Liver (tissue), 9 donors: ENCODE results near the gene MAP2K4. TPM values are rescaled to one million over a fixed set of nuclear protein-coding genes. Genes with fewer than 3 reads are reported as not detected.

ENCODE experiments used
- DNase-seq: peaks from one replicate; pipeline ENCODE4 v3.0.0-alpha.2; 2017; ENCODE audit warnings: low spot score
- H3K27ac ChIP-seq, 2 donors: one replicate each; pipeline ENCODE4 v1.7.0; 2013; ENCODE audit warnings: inconsistent platforms in 2 of 2, low read length in 2 of 2, control low read depth in 1 of 2, low read depth in 1 of 2, mild to moderate bottlenecking in 1 of 2
- H3K27me3 ChIP-seq, 4 donors: one replicate each; pipeline versions ENCODE4 v1.6.1 to v1.7.0; 2013; ENCODE audit warnings: low read length in 3 of 4, inconsistent platforms in 1 of 4, mild to moderate bottlenecking in 1 of 4, moderate library complexity in 1 of 4; ENCODE audit not compliant: control insufficient read depth in 4 of 4, insufficient read depth in 4 of 4
- H3K36me3 ChIP-seq, 4 donors: one replicate each; pipeline versions ENCODE4 v1.6.1 to v1.7.0; 2013; ENCODE audit warnings: low read length in 3 of 4, mild to moderate bottlenecking in 3 of 4, low read depth in 1 of 4, moderate library complexity in 1 of 4; ENCODE audit not compliant: control insufficient read depth in 4 of 4, insufficient read depth in 3 of 4
- H3K4me1 ChIP-seq, 4 donors: one replicate each; pipeline versions ENCODE4 v1.6.1 to v1.7.0; 2013; ENCODE audit warnings: low read length in 3 of 4, mild to moderate bottlenecking in 3 of 4, moderate library complexity in 1 of 4; ENCODE audit not compliant: control insufficient read depth in 4 of 4, insufficient read depth in 4 of 4
- H3K4me3 ChIP-seq, 3 donors: one replicate each; pipeline versions ENCODE4 v1.6.1 to v1.7.0; 2013; ENCODE audit warnings: low read length in 3 of 3, control low read depth in 1 of 3, low read depth in 1 of 3, mild to moderate bottlenecking in 1 of 3
- H3K9ac ChIP-seq, 2 donors: one replicate each; pipeline ENCODE4 v1.7.0; 2013; ENCODE audit warnings: low read length in 2 of 2, mild to moderate bottlenecking in 2 of 2, moderate library complexity in 2 of 2, control low read depth in 1 of 2, low read depth in 1 of 2
- H3K9me3 ChIP-seq, 4 donors: one replicate each; pipeline versions ENCODE4 v1.6.1 to v1.7.0; 2013; ENCODE audit warnings: low read length in 3 of 4; ENCODE audit not compliant: control insufficient read depth in 4 of 4
- ATF3 ChIP-seq: IDR thresholded peaks from 2 replicates; pipeline ENCODE4 v1.6.1; 2016; ENCODE audit warnings: antibody characterized with exemption
- CTCF ChIP-seq: fragments of 150-350 bp; IDR thresholded peaks from 2 replicates; pipeline ENCODE4 v1.5.1; 2017; ENCODE audit warnings: improper control_type of control experiment, low read depth, low read length; ENCODE audit not compliant: missing input control
- EGR1 ChIP-seq, 2 donors: IDR thresholded peaks; 2 replicates each; pipeline ENCODE4 v1.6.1; 2016 to 2018; ENCODE audit warnings: antibody characterized with exemption in 2 of 2, low read depth in 2 of 2
- FOXA2 ChIP-seq: IDR thresholded peaks from 2 replicates; pipeline ENCODE4 v1.6.1; 2016; ENCODE audit warnings: antibody characterized with exemption
- GABPA ChIP-seq, 2 donors: IDR thresholded peaks in 1 of 2; conservative IDR thresholded peaks in 1 of 2; 2 replicates each; pipeline ENCODE4 v1.6.1; 2016; ENCODE audit warnings: antibody characterized with exemption in 2 of 2, mild to moderate bottlenecking in 1 of 2, moderate library complexity in 1 of 2
- HNF4A ChIP-seq, 2 donors: conservative IDR thresholded peaks; 2 replicates each; pipeline ENCODE4 v1.6.1; 2016; ENCODE audit warnings: antibody characterized with exemption in 2 of 2, mild to moderate bottlenecking in 2 of 2
- JUND ChIP-seq, 2 donors: IDR thresholded peaks; 2 replicates each; pipeline ENCODE4 v1.6.1; 2016; ENCODE audit warnings: antibody characterized with exemption in 2 of 2
- NR2F2 ChIP-seq: IDR thresholded peaks from 2 replicates; pipeline ENCODE4 v1.6.1; 2016; ENCODE audit warnings: antibody characterized with exemption
- RAD21 ChIP-seq, 2 donors: IDR thresholded peaks; 2 replicates each; pipeline ENCODE4 v1.6.1; 2016; ENCODE audit warnings: antibody characterized with exemption in 2 of 2, mild to moderate bottlenecking in 2 of 2
- REST ChIP-seq: IDR thresholded peaks from 2 replicates; pipeline ENCODE4 v1.6.1; 2016; ENCODE audit warnings: antibody characterized with exemption, mild to moderate bottlenecking
- RXRA ChIP-seq, 2 donors: IDR thresholded peaks; 2 replicates each; pipeline ENCODE4 v1.6.1; 2017 to 2018; ENCODE audit warnings: antibody characterized with exemption in 2 of 2, mild to moderate bottlenecking in 1 of 2
- SP1 ChIP-seq: IDR thresholded peaks from 2 replicates; pipeline ENCODE4 v1.6.1; 2018; ENCODE audit warnings: antibody characterized with exemption, mild to moderate bottlenecking
- YY1 ChIP-seq: IDR thresholded peaks from 2 replicates; pipeline ENCODE4 v1.6.1; 2016; ENCODE audit warnings: antibody characterized with exemption, mild to moderate bottlenecking
- ZBTB33 ChIP-seq: IDR thresholded peaks from 2 replicates; pipeline ENCODE4 v1.6.1; 2016; ENCODE audit warnings: antibody characterized with exemption
- WGBS: extraction: QIAGEN DNeasy Blood & Tissue Kit; methylation state at CpG from one replicate; pipeline ENCODE4 v1.1.7; 2013; 5-methylcytosine and 5-hydroxymethylcytosine counted together
- polyA plus RNA-seq, 2 donors: library from polyadenylated mRNA; stranded (reverse) in 1 of 2; unstranded in 1 of 2; fragments of 200-250 nt in 1 of 2; fragments of >200 nt in 1 of 2; fragmentation: Nextera tagmentation in 1 of 2; extraction: Ambion mirVana in 1 of 2; gene quantifications; one replicate each; pipeline versions ENCODE4 v1.2.1 to v1.2.3, GENCODE V29; 2013 to 2015
- total RNA-seq, 2 donors: library from RNA; depleted of rRNA; stranded (reverse); fragments of >200 nt; gene quantifications; one replicate each; pipeline ENCODE4 v1.2.3, GENCODE V29; 2014
- donor health status: healthy.
- donor health status: healthy.
- donor health status: healthy.
- donor health status: healthy.
- donor health status: healthy.

The MAP2K4 gene
- total and polyA plus RNA-seq, 4 donors = 9.2 to 23.8 (median 14.7) TPM

- no peak overlapping the region for H3K9ac ChIP-seq
- no peaks in the 10 kb centered on the region for H3K27me3 ChIP-seq
- TF ChIP-seq RXRA (IDR thresholded peaks at IDR 0.05) (no peak), ZBTB33 (no peak)
- no peak for DNase-seq
- H3K9me3 ChIP-seq = no peaks in the 10 kb centered on the region
- 88% methylated on average over 1 of the region's 1 CpG for WGBS
- H3K27ac ChIP-seq = no peak overlapping the region
- H3K36me3 ChIP-seq = no peaks in the 10 kb centered on the region
- H3K4me1 ChIP-seq = peaks cover 6 to 21% (median 17%) of the 10 kb centered on the region in 4 donors
- H3K4me3 ChIP-seq = no peak overlapping the region
These were observed 7.0 kb downstream of the MAP2K4 start for GRCh38 chr17:12027658-12028057.

- Histone ChIP-seq H3K27ac (no peak overlapping the region), H3K27me3 (no peaks in the 10 kb centered on the region), H3K9me3 (no peaks in the 10 kb centered on the region), H3K36me3 (no peaks in the 10 kb centered on the region), H3K4me3 (no peak overlapping the region), H3K4me1 (peaks cover 4 to 19% (median 14%) of the 10 kb centered on the region in 4 donors), H3K9ac (no peak overlapping the region)
- DNase-seq = no peak
- WGBS = 91% methylated on average over 2 of the region's 2 CpGs
- TF ChIP-seq RXRA (IDR thresholded peaks at IDR 0.05) (no peak), ATF3 (no peak)
These were observed 7.9 kb downstream of the MAP2K4 start for GRCh38 chr17:12028611-12029010.

- WGBS = 64% methylated on average over 4 of the region's 4 CpGs
- Histone ChIP-seq H3K27me3 (no peaks in the 10 kb centered on the region), H3K27ac (no peak overlapping the region), H3K4me3 (no peak overlapping the region), H3K36me3 (no peaks in the 10 kb centered on the region), H3K4me1 (peaks cover 1 to 21% (median 13%) of the 10 kb centered on the region in 4 donors), H3K9me3 (no peaks in the 10 kb centered on the region), H3K9ac (no peak overlapping the region)
- DNase-seq = no peak
- TF ChIP-seq RXRA (IDR thresholded peaks at IDR 0.05) = peak in 1 of 2 donors; percentile 30
- TF ChIP-seq HNF4A (conservative IDR thresholded peaks at IDR 0.05) = peak; percentile 19 to 36
- peak; percentile 14 for TF ChIP-seq SP1
- no peak for TF ChIP-seq RAD21 (IDR thresholded peaks at IDR 0.05)
- no peak for TF ChIP-seq ATF3
These were observed 13.9 kb downstream of the MAP2K4 start for GRCh38 chr17:12034538-12034937.

- 73% methylated on average over 1 of the region's 1 CpG for WGBS
- no peak for DNase-seq
- H3K9ac ChIP-seq = no peak overlapping the region
- H3K4me1 ChIP-seq = peaks cover 1 to 21% (median 13%) of the 10 kb centered on the region in 4 donors
- no peaks in the 10 kb centered on the region for H3K36me3 ChIP-seq
- H3K27ac ChIP-seq = no peak overlapping the region
- H3K27me3 ChIP-seq = no peaks in the 10 kb centered on the region
- H3K4me3 ChIP-seq = no peak overlapping the region
- no peaks in the 10 kb centered on the region for H3K9me3 ChIP-seq
- TF ChIP-seq GABPA (IDR thresholded peaks at IDR 0.05 in 1 of 2, conservative IDR thresholded peaks at IDR 0.05 in 1 of 2) = no peak
- no peak for TF ChIP-seq HNF4A (conservative IDR thresholded peaks at IDR 0.05)
- TF ChIP-seq RAD21 (IDR thresholded peaks at IDR 0.05) = no peak
- no peak for TF ChIP-seq REST
- no peak for TF ChIP-seq RXRA (IDR thresholded peaks at IDR 0.05)
- no peak for TF ChIP-seq YY1
- no peak for TF ChIP-seq EGR1 (IDR thresholded peaks at IDR 0.05; ENCODE audit: low read depth in 2 of 2)
- TF ChIP-seq JUND (IDR thresholded peaks at IDR 0.05) = no peak
- no peak for TF ChIP-seq CTCF
- TF ChIP-seq FOXA2 = no peak
- TF ChIP-seq SP1 = no peak
- TF ChIP-seq ATF3 = no peak
- no peak for TF ChIP-seq NR2F2
These were observed 15.0 kb downstream of the MAP2K4 start for GRCh38 chr17:12035673-12036072.
